Heart right ventricle (tissue), 16 donors: Measurements from ENCODE around the gene FBXW4. TPM values are rescaled to one million over a fixed set of nuclear protein-coding genes. Genes with fewer than 3 reads are reported as not detected.

ENCODE experiments used
- ATAC-seq, 8 donors: fragments of 200-7000 bp; cut with Tn5 transposase; one replicate each; pipeline ENCODE4 v1.9.1; 2020; ENCODE audit warnings: mild to moderate bottlenecking in 8 of 8, moderate library complexity in 8 of 8, moderate number of reproducible peaks in 1 of 8
- DNase-seq, 2 donors: peaks; one replicate each; pipeline ENCODE4 v3.0.0-alpha.2; 2020
- H3K27ac ChIP-seq, 10 donors: fragments of 200-600 bp; sonication (generic) in 2 of 10; one replicate each; pipeline versions ENCODE4 v1.5.0 to v1.8.0; 2020 to 2022; ENCODE audit warnings: mild to moderate bottlenecking in 3 of 10
- H3K27me3 ChIP-seq, 7 donors: fragments of 200-600 bp; one replicate each; pipeline ENCODE4 v1.8.0; 2021 to 2022; ENCODE audit warnings: mild to moderate bottlenecking in 2 of 7
- H3K36me3 ChIP-seq, 9 donors: fragments of 200-600 bp; sonication (generic) in 1 of 9; one replicate each; pipeline versions ENCODE4 v1.5.0 to v1.8.0; 2020 to 2022; ENCODE audit warnings: mild to moderate bottlenecking in 2 of 9
- H3K4me1 ChIP-seq, 9 donors: fragments of 200-600 bp; sonication (generic) in 1 of 9; one replicate each; pipeline versions ENCODE4 v1.5.0 to v1.8.0; 2020 to 2022; ENCODE audit warnings: mild to moderate bottlenecking in 4 of 9
- H3K4me3 ChIP-seq, 10 donors: fragments of 200-600 bp; sonication (generic) in 2 of 10; one replicate each; pipeline versions ENCODE4 v1.5.0 to v1.8.0; 2020 to 2022; ENCODE audit warnings: mild to moderate bottlenecking in 7 of 10, moderate library complexity in 2 of 10
- H3K9me3 ChIP-seq, 11 donors: fragments of 200-600 bp in 10 of 11; sonication (generic) in 2 of 11; one replicate each; pipeline versions ENCODE4 v1.5.0 to v1.8.0; 2013 to 2022; ENCODE audit warnings: mild to moderate bottlenecking in 2 of 11, control low read depth in 1 of 11, moderate library complexity in 1 of 11
- CTCF ChIP-seq, 9 donors: fragments of 200-600 bp; sonication (generic) in 2 of 9; IDR thresholded peaks; one replicate each; pipeline versions ENCODE4 v1.5.0 to v1.8.0; 2021 to 2022; ENCODE audit warnings: antibody characterized with exemption in 9 of 9, mild to moderate bottlenecking in 5 of 9, moderate library complexity in 1 of 9
- WGBS, 2 donors: extraction: QIAGEN DNeasy Blood & Tissue Kit; methylation state at CpG; one replicate each; pipeline ENCODE4 v1.1.7; 2013; ENCODE audit warnings: inconsistent platforms in 1 of 2; 5-methylcytosine and 5-hydroxymethylcytosine counted together
- intact Hi-C, 10 donors: fragments of 100-400 bp; cut with DNase I; formaldehyde crosslinking; loops; one replicate each; pipeline versions ENCODE4 v1.11.1 to v1.14.2; 2022
- polyA plus RNA-seq, 2 donors: library from polyadenylated mRNA; stranded (reverse); fragments of 200-250 nt; gene quantifications; one replicate each; pipeline ENCODE4 v1.2.3, GENCODE V29; 2013
- total RNA-seq, 10 donors: library from RNA; stranded (reverse); fragmentation: NEBNext Ultra II Directional in 3 of 10; extraction: Animal tissue kit (Norgen Biotek cat#: 25700) in 3 of 10; gene quantifications; one replicate each; pipeline versions ENCODE4 v1.2.1 to v1.2.4, GENCODE V29; 2021 to 2023
- donor health status: Arrhythmogenic right ventricular cardiomyopathy.
- donor health status: ischemic (EF 13 %, LVEDD 7.1; RV severe dilation, severe dysfunction).
- donor health status: healthy with polysubstance abuse.
- donor health status: DM: no; HTN: yes; CAD: no.
- donor health status: DM: no; HTN: no; CAD: no.
- donor health status: ischemic (EF 25% LVEDD 6.9; RV normal size, moderate dysfunction).
- donor health status: ischemic (EF 25% LVEDD 5.7; RV mildly dilated, moderate dysfunction).
- donor health status: healthy.
- donor health status: DM: yes; HTN: yes; CAD: no.
- donor health status: Ischemic cardiomyopathy.
- donor health status: ischemic (EF 35%, LVEDD 5.7; RV mildly dilated, moderate dysfunction).
- donor health status: nonischemic (EF 11% LVEDD 7.7; RV severe dilation, severe dysfunction).
- donor health status: DM: yes; HTN: yes; CAD: no.
- donor health status: PGD.
- donor health status: ischemic (EF 29% LVEDD 5.4; RV normal size, mild dysfunction).
- donor health status: nonischemic (EF 23%, LVEDD 6.1; RV moderate dilation, normal function).

The FBXW4 gene
- total and polyA plus RNA-seq, 12 donors = 31.8 to 118 (median 92.1) TPM

GRCh38 chr10:101704331-101704730 is 9.4 kb upstream of the FBXW4 start:
- Histone ChIP-seq H3K9me3 (no peaks in the 10 kb centered on the region), H3K36me3 (no peaks in the 10 kb centered on the region), H3K4me3 (no peak overlapping the region), H3K27me3 (peaks cover 0 to 38% (median 27%) of the 10 kb centered on the region in 7 donors), H3K4me1 (no peaks in the 10 kb centered on the region), H3K27ac (no peak overlapping the region)
- ATAC-seq (no peak), DNase-seq (no peak)
- WGBS, 2 donors = 84 to 87% methylated on average over 2 of the region's 2 CpGs
- intact Hi-C loops = no loop called here
- TF ChIP-seq CTCF (IDR thresholded peaks at IDR 0.05) = no peak

GRCh38 chr10:101696632-101697031 is 1.7 kb upstream of the FBXW4 start:
- WGBS, 2 donors = 93 to 95% methylated on average over 3 of the region's 3 CpGs
- Histone ChIP-seq H3K4me1 (peaks cover 5 to 33% (median 27%) of the 10 kb centered on the region in 9 donors), H3K27me3 (no peaks in the 10 kb centered on the region), H3K27ac (no peak overlapping the region), H3K9me3 (no peaks in the 10 kb centered on the region), H3K36me3 (no peaks in the 10 kb centered on the region), H3K4me3 (no peak overlapping the region)
- ATAC-seq = no peak
- DNase-seq = no peak
- TF ChIP-seq CTCF (IDR thresholded peaks at IDR 0.05) = no peak
- intact Hi-C loops = no loop called here

GRCh38 chr10:101695404-101695890 is 477 bp upstream of the FBXW4 start:
- no peaks in the 10 kb centered on the region for H3K27me3 ChIP-seq
- WGBS, 2 donors = 73% methylated on average over 10 of the region's 10 CpGs
- intact Hi-C loops = no loop called here
- H3K27ac ChIP-seq = peak overlapping the region; percentile 90 to 99 (median 98)
- H3K36me3 ChIP-seq = no peaks in the 10 kb centered on the region
- ATAC-seq (peak in 1 of 8 donors; percentile 4), DNase-seq (no peak)
- H3K4me3 ChIP-seq = peak overlapping the region; percentile 77 to 96 (median 90)
- TF ChIP-seq CTCF (IDR thresholded peaks at IDR 0.05) = no peak
- peaks cover 5 to 44% (median 39%) of the 10 kb centered on the region in 9 donors for H3K4me1 ChIP-seq
- no peaks in the 10 kb centered on the region for H3K9me3 ChIP-seq

GRCh38 chr10:101693978-101694673 is 844 bp downstream of the FBXW4 start:
- ATAC-seq (peak; percentile 74 to 94 (median 87)), DNase-seq (peak; percentile 39 to 61)
- Histone ChIP-seq H3K9me3 (no peaks in the 10 kb centered on the region), H3K4me3 (peak overlapping the region; percentile 77 to 96 (median 90)), H3K27me3 (no peaks in the 10 kb centered on the region), H3K36me3 (no peaks in the 10 kb centered on the region), H3K27ac (peak overlapping the region; percentile 90 to 99 (median 98)), H3K4me1 (peaks cover 5 to 54% (median 51%) of the 10 kb centered on the region in 9 donors)
- 0 to 1% methylated on average over 53 to 63 of the region's 63 CpGs for WGBS, 2 donors
- intact Hi-C loops = no loop called here
- TF ChIP-seq CTCF (IDR thresholded peaks at IDR 0.05) = no peak
